ENCODE measurements around the gene TBC1D4. TPM values are rescaled to one million over a fixed set of nuclear protein-coding genes. Genes with fewer than 3 reads are reported as not detected.
A peak's percentile ranks its signal among the peaks of the same experiment; 100 is the strongest.

Gene TBC1D4
- total RNA-seq, 2 donors from 2014 or later = 64.3 to 162 TPM

- H3K27ac ChIP-seq = peak overlapping the region; percentile 6 to 7
These were observed 98.8 kb downstream of the TBC1D4 start for GRCh38 chr13:75383064-75383715.

GRCh38 chr13:75378301-75378700 lies 103.7 kb downstream of the TBC1D4 start:
- no peak for TF ChIP-seq CTCF (IDR thresholded peaks at IDR 0.05)
- Histone ChIP-seq H3K4me1 (peaks cover 0 to 2% of the 10 kb centered on the region in 2 donors), H3K9me3 (no peaks in the 10 kb centered on the region), H3K27me3 (no peaks in the 10 kb centered on the region), H3K36me3 (no peaks in the 10 kb centered on the region), H3K27ac (no peak overlapping the region), H3K4me3 (no peak overlapping the region)
- no peak for DNase-seq (ENCODE audit: low spot score)

More at GRCh38 chr13:75383064-75383715, 98.8 kb downstream of the TBC1D4 start:
- H3K27me3 ChIP-seq = no peaks in the 10 kb centered on the region
- H3K4me1 ChIP-seq = no peaks in the 10 kb centered on the region
- no peak overlapping the region for H3K4me3 ChIP-seq
- H3K9me3 ChIP-seq = no peaks in the 10 kb centered on the region
- no peaks in the 10 kb centered on the region for H3K36me3 ChIP-seq
- DNase-seq (ENCODE audit: low spot score) = no peak
- no peak for TF ChIP-seq CTCF (IDR thresholded peaks at IDR 0.05)

GRCh38 chr13:75376792-75377402 lies 105.1 kb downstream of the TBC1D4 start:
- no peaks in the 10 kb centered on the region for H3K36me3 ChIP-seq
- no peak for DNase-seq (ENCODE audit: low spot score)

GRCh38 chr13:75375329-75375728 lies 106.6 kb downstream of the TBC1D4 start:
- no peaks in the 10 kb centered on the region for H3K27me3 ChIP-seq
- H3K9me3 ChIP-seq = no peaks in the 10 kb centered on the region
- H3K27ac ChIP-seq = no peak overlapping the region
- no peak overlapping the region for H3K4me3 ChIP-seq
- no peak for TF ChIP-seq CTCF (IDR thresholded peaks at IDR 0.05)
- H3K36me3 ChIP-seq = no peaks in the 10 kb centered on the region
- peaks cover 0 to 22% of the 10 kb centered on the region in 2 donors for H3K4me1 ChIP-seq
- DNase-seq (ENCODE audit: low spot score) = no peak

More at GRCh38 chr13:75376792-75377402, 105.1 kb downstream of the TBC1D4 start:
- H3K9me3 ChIP-seq = no peaks in the 10 kb centered on the region
- H3K4me3 ChIP-seq = no peak overlapping the region
- no peaks in the 10 kb centered on the region for H3K27me3 ChIP-seq
- TF ChIP-seq CTCF (IDR thresholded peaks at IDR 0.05) = no peak
- H3K27ac ChIP-seq = no peak overlapping the region
- peaks cover 0 to 16% of the 10 kb centered on the region in 2 donors for H3K4me1 ChIP-seq

- no peak for DNase-seq (ENCODE audit: low spot score)
- TF ChIP-seq CTCF (IDR thresholded peaks at IDR 0.05) = no peak
- Histone ChIP-seq H3K4me1 (peaks cover 0 to 33% of the 10 kb centered on the region in 2 donors), H3K27ac (no peak overlapping the region), H3K4me3 (no peak overlapping the region), H3K36me3 (no peaks in the 10 kb centered on the region), H3K9me3 (no peaks in the 10 kb centered on the region), H3K27me3 (no peaks in the 10 kb centered on the region)
These were observed 108.0 kb downstream of the TBC1D4 start for GRCh38 chr13:75373988-75374387.

All from right atrium auricular region (tissue), 2 donors.